Metanephros (tissue), 2 donors: ENCODE results near the gene MAP2K1. TPM values are rescaled to one million over a fixed set of nuclear protein-coding genes. Genes with fewer than 3 reads are reported as not detected.

ENCODE experiments used
- small RNA-seq: library from RNA; depleted of rRNA; stranded (forward); fragments of <200 nt; gene quantifications from one replicate; pipeline ENCODE3, GENCODE V24; 2014; ENCODE audit warnings: low replicate concordance
- total RNA-seq: library from RNA; depleted of rRNA; stranded (reverse); fragments of >200 nt; gene quantifications from one replicate; pipeline ENCODE4 v1.2.3, GENCODE V29; 2014

Gene MAP2K1
- 38.4 TPM for total RNA-seq

GRCh38 chr15:66386204-66387123, at the start of gene MAP2K1:
MAP2K1 (plus strand) TSS chr15:66386912; CDS start chr15:66387348, 436 bp downstream.

GRCh38 chr15:66356359-66357236, 30.1 kb upstream of the MAP2K1 start, which contains the start of gene TIPIN:
TIPIN (minus strand) TSS chr15:66356685; CDS start chr15:66352947, 3,738 bp downstream.

GRCh38 chr15:66497502-66498455, 111.1 kb downstream of the MAP2K1 start, which contains the start of gene SNAPC5:
SNAPC5 (minus strand) TSS chr15:66497762; CDS start chr15:66497731, 31 bp downstream.

GRCh38 chr15:66504563-66505429, 118.1 kb downstream of the MAP2K1 start, which contains the start of the genes RPL4 and ZWILCH:
RPL4 (minus strand) TSS chr15:66504855; CDS start chr15:66504790, 65 bp downstream.
ZWILCH (plus strand) TSS chr15:66505326; CDS start chr15:66505339, 13 bp downstream.

Small RNA genes within 50 kb of the gene (small RNA-seq; reads per million reads assigned to genes)
- not detected for gene ATP5MFP6
- gene MIR4512 = not detected
- not detected for gene RF00019
- gene RF01159 = not detected
- gene SCARNA14 = 6.4 reads per million, percentile 94 among the genes with 10 or more reads in this experiment
- not detected for gene SNORD16
- not detected for gene SNORD18A
- not detected for gene SNORD18B
- gene SNORD18C = not detected

Other genes starting within 250 kb of the MAP2K1 start
- 1.8 TPM for gene MEGF11, start 133.2 kb upstream of the MAP2K1 start, total RNA-seq
- gene DIS3L, start 93.3 kb upstream of the MAP2K1 start, total RNA-seq = 36.6 TPM
- gene TIPIN, start 30.2 kb upstream of the MAP2K1 start, total RNA-seq = 8.8 TPM
- 15.7 TPM for gene SNAPC5, start 110.8 kb downstream of the MAP2K1 start, total RNA-seq
- 3,581 TPM for gene RPL4, start 117.9 kb downstream of the MAP2K1 start, total RNA-seq
- gene ZWILCH, start 118.4 kb downstream of the MAP2K1 start, total RNA-seq = 12.7 TPM
- gene LCTL, start 179.1 kb downstream of the MAP2K1 start, total RNA-seq = not detected